ENCODE measurements around the gene AGRN.
"Not testable (repeated sequence)": the region's sequence is repeated elsewhere in the genome, so short reads cannot be mapped to it uniquely, and the experiment has no call there.

AGRN gene

DNA sequence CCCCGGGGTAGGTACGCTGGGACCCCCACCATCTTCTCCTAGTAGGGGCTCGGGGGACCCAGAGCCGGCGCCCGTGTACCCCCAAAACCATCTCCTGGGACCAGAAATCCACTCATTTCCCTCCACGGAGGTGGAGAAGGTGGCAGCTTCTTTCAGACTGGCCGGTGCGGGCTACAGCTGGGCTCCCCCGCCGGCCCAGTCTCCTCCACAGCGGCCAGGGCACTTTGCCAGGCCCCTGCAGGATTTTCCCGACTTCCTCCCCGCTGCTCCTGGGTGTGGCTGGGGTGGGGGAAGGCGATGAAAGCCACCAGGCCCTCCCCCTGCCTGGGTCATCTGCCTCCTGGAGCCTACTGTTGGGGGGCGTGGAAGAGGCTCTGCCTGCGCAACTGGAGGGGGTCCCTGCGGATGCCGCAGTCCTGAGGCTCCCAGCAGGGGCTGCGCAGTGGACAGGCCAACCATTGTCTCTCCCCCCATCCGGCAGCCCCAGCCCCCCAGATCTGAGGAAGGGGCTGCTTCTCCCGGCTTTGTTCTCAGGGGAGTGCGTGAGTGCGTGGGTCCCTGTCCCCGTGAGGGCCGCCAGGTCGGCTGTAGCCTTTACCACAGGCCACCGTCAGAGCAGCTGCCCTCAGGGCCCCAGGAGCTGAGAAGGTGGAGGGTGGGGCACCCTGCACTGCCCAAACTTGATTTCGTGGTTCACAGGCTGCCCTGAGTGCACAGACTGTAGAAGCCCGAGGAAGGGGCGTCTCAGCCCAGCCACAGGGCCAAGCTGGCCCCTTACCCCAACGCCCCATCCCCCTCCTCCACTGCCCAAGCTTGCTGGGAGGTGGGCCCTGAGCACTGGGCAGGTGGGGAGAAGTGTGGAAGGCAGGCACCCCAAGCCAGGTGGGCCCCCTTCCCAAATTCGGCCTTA lies 1.3 kb downstream of the AGRN start:
- DNase-seq: no peak

DNA sequence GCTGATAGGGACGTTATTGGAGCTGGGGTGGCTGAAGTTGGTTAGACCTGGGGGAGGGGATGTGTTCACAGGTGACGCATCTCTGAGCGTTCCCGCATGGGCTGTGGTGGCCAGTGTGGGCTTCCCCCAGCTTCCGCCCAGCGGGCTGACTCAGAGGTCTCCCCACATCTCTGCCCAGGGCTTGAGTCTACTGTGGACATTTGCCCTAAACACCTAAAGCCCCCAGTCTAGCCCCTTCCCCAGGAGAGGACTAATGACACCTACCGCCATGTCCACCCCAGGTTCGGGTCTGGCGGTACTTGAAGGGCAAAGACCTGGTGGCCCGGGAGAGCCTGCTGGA lies 2.0 kb downstream of the AGRN start:
- no peak for DNase-seq

GRCh38 chr1:1022302-1023009 lies 2.5 kb downstream of the AGRN start:
- DNase-seq: no peak

GRCh38 chr1:1023700-1024099 lies 3.8 kb downstream of the AGRN start:
- no peak for DNase-seq

DNA sequence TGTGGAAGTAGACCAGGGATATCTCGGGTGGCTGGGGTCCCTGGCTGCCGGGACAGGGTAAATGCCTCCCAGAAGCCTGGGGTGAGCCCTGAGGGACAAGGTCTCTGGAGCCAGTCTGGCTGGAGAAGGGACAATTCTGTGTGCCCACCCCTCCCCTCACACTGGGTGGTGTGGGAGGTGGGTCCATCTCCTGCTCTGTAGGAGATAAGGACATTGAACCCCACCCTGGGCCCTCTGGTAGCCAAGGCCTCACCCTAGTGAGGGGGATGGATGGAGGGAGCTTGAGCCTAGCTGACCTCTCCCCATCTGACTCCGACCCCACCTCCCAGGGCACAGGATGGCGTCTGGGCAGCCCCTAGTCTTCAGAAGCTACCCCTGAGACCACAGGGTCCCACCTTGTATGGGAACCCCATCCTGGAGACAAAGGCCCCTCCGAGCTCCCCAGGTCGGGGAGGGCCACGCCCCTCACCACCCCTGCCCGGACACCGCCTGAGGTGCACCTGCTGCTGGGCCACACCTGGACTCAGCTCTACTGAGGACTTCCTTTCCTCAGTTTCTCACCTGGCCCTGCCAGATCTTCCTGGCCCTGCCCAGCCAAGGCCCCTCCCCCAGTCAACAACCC lies 4.3 kb downstream of the AGRN start:
- no peak for DNase-seq

DNA sequence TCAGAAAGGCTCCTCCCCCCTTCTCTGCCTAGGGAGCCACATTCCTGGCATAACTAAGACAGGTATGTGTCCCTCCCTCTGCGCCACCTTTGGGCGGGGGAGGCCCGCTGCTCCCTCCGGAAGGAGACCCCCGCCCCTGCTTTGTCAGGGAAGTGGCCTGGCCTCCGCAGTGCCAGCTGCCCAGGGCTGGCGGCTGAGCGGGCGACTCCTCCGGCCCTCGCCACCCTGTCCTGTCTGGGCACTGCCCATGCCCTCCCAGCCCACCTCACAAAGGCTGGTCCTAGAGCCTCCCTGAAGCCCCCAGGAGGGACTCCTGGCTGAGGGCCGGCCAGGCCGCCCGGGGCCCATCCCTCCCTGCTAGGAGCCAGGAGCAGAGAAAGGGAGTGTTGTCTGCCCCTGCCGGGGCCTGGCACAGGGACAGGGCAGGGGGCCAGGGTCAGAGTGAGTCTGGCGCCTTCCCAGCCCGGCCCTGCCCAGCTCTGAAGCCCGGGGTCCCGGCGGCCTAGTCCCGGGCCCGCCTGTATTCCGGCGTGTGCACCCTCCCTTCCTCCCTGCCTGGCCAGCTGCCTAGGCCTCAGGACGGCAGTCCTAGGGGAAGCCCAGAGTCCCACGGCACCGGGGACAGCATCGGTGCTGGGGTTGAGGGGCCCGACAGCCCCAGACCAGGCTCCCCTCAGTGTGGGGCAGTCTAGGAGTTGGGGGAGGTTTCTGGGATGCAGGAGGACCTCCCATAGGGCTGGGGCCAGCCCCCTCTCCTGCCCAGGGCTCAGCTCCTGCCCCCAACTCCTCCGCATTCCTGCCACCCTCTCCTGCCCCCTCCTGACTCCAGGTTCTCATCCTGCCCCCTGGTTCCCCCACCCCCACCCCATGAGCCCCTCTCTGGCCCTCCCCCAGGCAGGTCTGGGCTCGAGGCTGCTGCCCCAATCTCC lies 5.1 kb downstream of the AGRN start:
- no peak for DNase-seq

DNA sequence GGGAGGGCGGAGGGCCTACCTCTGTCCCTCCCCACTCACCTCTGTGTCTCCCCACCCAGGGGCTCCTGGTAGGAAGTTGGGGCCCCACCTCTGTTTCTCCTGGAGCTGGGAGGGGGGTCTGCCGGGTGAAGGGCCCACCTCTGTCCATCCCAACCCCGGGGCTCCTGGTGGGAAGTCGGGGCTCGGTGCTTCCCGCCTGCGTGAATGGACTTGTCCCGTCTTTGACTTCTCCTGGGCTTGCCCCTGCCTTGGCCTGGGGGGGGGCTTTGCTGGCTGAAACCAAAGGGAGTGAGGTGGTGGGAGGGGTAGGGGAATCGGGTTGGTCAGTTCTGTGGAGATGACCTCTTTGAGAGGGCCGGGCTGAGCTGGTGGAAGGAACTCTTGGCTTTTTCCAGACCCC lies 5.8 kb downstream of the AGRN start:
- DNase-seq: no peak

DNA sequence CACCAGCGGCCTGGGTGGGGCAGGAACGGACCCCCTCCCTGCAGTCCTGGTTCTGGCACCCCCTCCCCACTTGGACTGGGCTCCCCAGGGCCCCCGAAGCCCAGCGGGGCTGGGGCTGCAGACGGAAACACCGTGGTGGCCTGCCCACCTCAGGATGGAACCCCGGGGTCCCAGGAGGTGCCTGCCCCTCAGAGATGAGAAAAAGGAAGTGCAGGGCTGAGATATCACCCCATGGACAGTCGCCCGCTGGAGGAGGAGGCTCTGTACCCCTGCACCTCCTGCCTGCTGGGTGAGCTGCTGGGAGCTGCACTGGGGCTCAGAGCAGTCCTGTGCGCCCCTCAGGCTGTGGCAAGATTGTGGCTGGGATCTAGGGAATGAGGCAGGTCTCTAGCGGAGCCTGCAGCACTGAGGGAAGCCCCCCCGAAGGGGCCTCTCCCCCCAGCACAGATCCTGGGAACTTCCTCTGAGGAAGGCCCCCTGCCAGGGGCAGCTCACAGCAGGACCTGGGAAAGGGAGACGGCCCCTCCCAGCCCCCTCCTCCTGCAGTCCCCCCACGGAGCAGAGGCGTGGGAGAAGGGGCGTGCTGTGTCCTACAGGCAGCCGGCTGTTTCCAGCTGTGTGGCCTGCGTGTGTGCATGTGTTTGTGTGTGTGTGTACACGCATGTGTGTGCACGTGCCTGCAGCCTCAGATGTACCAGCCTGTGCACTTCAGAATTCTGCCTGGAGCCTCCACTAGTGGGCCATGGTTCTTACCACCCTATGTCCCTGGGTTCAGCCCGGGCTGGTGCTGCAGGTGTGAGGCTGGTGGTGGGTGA lies 6.9 kb downstream of the AGRN start:
- no peak for DNase-seq

DNA sequence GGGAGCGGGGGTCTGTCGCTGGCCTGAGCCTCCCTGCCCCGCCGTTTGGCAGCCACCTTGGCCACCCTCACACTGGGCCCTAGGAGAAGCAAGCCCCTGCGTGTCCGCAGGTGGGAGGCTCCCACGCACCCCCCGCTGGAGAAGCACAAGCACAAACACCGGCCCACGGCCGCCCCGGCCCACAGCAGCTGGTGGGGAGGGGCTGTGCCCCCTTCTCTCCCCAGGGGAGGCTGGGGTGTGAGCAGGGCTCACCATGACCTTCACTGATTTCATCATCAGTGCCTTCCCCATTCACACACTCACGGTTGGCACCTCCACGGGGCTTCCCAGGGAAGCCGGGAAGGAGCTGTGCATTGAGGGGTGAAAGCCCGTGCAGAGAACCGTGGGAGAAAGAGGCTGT lies 7.9 kb downstream of the AGRN start:
- DNase-seq: no peak

GRCh38 chr1:1030867-1031658 lies 11.1 kb downstream of the AGRN start:
- not testable (repeated sequence) for DNase-seq

DNA sequence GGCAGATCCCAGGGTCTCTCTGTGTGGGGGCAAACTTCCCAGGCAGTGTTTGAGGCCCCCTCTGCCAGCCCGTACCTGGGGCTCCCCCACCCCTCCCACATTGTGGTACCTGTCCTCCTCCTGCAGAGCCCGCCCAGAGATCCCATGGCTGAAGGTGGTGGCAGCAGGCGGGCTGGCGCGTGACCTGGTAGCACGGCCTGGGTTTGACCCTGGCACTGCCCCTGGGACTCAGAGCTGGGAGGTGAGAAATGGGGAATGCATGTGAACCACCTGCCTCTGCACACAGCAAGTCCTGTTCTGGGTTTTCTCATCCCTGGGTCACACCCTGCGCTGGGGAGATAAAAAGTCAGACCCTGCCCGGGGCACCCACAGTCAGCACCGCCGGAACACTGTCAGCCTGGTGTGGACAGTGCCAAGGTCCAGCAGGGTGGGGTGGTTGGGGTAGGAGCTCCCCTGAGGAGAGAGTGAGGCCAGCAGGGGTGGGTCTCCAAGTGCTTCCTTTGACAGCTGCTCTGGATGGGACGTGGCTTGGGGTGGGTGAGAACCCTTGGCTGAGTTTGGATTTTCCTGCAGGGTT lies 11.8 kb downstream of the AGRN start:
- no peak for DNase-seq

DNA sequence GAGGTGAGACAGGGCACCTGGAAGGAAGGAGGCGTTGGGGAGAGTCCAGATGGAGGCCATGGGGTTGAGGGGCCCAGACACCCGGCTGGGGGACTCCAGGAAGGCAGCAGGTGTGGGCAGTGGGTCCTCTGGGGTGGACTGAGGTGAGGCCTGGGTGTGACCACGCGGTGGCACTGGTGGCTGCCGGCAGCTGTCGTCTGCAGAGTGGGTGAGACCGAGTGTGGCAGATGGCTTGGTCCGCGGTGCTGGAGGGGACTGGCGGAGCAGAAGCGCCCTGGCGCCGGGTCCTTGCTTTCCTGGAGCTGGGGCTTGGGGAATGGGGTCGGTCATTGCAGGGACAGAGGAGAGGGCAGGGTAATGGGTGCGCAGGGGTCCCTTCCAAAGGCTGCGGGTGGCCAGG lies 12.5 kb downstream of the AGRN start:
- peak; percentile 13 for DNase-seq

GRCh38 chr1:1033009-1033587 lies 13.2 kb downstream of the AGRN start:
- peak; percentile 89 for DNase-seq

DNA sequence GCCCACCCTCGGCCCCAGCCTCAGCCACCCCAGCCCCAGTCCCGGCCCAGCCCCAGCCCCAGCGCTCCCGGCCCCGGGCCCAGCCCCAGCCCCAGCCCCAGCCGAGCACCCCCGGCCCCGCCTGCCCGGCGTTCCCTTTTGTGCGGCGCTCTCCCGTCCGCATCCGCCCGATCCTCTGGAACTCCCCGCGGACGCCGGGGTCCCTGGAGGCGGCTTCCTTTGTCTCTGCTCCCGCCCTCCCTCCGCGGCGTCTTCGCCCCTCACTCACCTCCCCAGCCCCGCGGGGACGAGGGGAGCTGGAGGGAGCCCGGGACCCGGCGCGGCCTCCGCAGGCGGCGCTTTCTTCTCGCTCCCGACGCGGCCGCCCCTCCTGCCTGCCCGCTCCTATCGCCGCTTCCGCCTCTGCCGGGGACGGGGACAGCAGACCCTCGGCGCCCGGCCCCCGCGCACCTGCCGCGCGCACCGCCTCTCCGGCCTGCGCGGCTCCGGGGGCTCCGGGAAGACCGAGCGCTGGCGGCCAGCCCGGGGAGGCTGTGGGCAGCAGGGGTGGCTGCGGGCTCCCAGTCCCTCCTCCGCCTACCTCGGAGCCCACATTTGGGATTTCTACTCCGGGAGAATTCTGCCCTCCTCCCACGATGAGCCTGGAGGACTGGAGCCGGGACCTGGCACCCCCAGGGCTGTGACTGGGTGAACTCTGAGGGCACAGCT lies 14.0 kb downstream of the AGRN start:
- DNase-seq: peak; percentile 19

DNA sequence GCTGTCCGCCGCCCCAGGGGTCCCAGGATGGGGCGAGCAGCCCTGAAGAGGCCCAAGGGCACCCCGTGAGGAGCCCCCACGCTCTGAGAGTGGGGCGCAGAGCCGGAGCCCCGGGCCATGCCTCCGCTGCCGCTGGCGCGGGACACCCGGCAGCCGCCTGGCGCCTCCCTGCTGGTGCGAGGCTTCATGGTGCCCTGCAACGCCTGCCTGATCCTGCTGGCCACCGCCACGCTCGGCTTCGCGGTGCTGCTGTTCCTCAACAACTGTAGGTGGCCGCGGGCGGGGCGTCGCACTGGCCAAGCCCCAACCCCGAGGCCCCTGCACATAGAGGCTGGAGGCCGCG lies 14.5 kb downstream of the AGRN start:
- DNase-seq: peak; percentile 9

DNA sequence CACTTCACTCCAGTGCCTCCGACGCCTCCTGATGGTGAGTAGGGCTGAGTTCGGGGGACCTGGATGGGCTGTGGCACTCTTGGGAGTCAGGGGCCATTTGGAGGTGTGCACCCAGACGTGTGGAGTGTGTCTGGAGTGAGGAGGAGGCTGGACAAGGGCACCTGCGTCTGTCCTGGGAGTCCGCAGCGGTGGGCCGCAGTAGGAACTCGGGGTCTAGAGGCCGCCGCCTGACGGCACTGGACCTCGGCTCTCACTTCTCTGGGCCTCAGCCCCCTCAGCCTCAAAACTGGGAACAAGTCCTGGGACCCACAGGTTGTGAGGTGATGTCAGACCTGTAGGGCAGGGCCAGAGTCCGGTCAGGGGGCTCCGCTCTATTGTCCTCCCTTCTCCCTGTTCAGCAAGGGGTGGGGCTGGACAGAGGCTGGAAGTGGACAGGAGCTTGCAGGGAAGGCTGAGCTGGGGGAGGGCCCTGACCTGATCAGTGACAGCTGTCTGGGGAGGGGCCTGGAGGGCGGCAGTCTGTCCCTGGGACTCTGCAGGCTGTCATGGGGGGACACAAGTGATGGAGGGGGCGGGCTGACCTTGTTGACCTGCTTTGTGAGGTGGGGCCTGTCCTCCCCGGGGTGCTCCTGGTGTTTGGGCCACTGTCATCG lies 15.5 kb downstream of the AGRN start:
- DNase-seq: no peak

GRCh38 chr1:1037366-1038327 lies 17.7 kb downstream of the AGRN start:
- no peak for DNase-seq

GRCh38 chr1:1038694-1039093 lies 18.8 kb downstream of the AGRN start:
- no peak for DNase-seq
